Kidney (tissue), 14 donors: Measurements from ENCODE around the gene TSPAN4. TPM values are rescaled to one million over a fixed set of nuclear protein-coding genes. Genes with fewer than 3 reads are reported as not detected.

ENCODE experiments used
- DNase-seq, 5 donors: peaks; one replicate each; pipeline ENCODE4 v3.0.0-alpha.2; 2013 to 2020
- FAIRE-seq: peaks from 2 replicates; lab custom pipeline; 2012; peaks lifted over from hg19 to GRCh38; lab: Jason Lieb, UNC
- H3K27ac ChIP-seq, 2 donors: one replicate each; pipeline ENCODE4 v1.7.0; 2013; ENCODE audit warnings: low read depth in 2 of 2, low read length in 2 of 2, inconsistent platforms in 1 of 2
- H3K27me3 ChIP-seq: one replicate; pipeline ENCODE4 v1.7.1; 2013; ENCODE audit warnings: low read length, inconsistent platforms; ENCODE audit not compliant: control insufficient read depth, insufficient read depth
- H3K36me3 ChIP-seq, 3 donors: one replicate each; pipeline versions ENCODE4 v1.7.0 to v1.7.1; 2013; ENCODE audit warnings: low read length in 3 of 3, control low read depth in 1 of 3, inconsistent platforms in 1 of 3; ENCODE audit not compliant: insufficient read depth in 3 of 3, control insufficient read depth in 2 of 3
- H3K4me1 ChIP-seq, 3 donors: one replicate each; pipeline versions ENCODE4 v1.7.0 to v1.7.1; 2013; ENCODE audit warnings: low read length in 3 of 3, inconsistent platforms in 1 of 3, low read depth in 1 of 3; ENCODE audit not compliant: control insufficient read depth in 2 of 3, insufficient read depth in 2 of 3
- H3K4me3 ChIP-seq, 3 donors: one replicate each; pipeline versions ENCODE4 v1.7.0 to v1.8.1; 2013; ENCODE audit warnings: low read length in 3 of 3, control low read depth in 1 of 3, inconsistent platforms in 1 of 3
- H3K9ac ChIP-seq, 3 donors: one replicate each; pipeline versions ENCODE4 v1.7.0 to v1.7.1; 2013; ENCODE audit warnings: low read length in 3 of 3, control low read depth in 1 of 3, inconsistent platforms in 1 of 3
- H3K9me3 ChIP-seq, 3 donors: one replicate each; pipeline versions ENCODE4 v1.7.0 to v1.7.1; 2013; ENCODE audit warnings: low read length in 3 of 3, control low read depth in 1 of 3, inconsistent platforms in 1 of 3; ENCODE audit not compliant: control insufficient read depth in 2 of 3, insufficient read depth in 1 of 3
- intact Hi-C: fragments of 100-400 bp; cut with DNase I; formaldehyde crosslinking; loops from one replicate; pipeline ENCODE4 v1.11.1; 2022
- polyA plus RNA-seq: library from polyadenylated mRNA; stranded (reverse); fragments of 350-450 nt; fragmentation: Illumina TruSeq; extraction: RNeasy Lipid Tissue Mini Kit (QIAGEN cat#74804); gene quantifications from one replicate; pipeline ENCODE4 v1.2.3, GENCODE V29; 2014; ENCODE audit warnings: low read depth, low replicate concordance; ENCODE audit not compliant: insufficient read depth
- total RNA-seq: library from RNA; stranded (reverse); fragmentation: NEBNext Ultra II Directional; extraction: Animal tissue kit (Norgen Biotek cat#: 25700); gene quantifications from one replicate; pipeline ENCODE4 v1.2.1, GENCODE V29; 2021
- TF ChIP-seq, protein P1 (sequence below): IDR thresholded peaks from 3 replicates; pipeline ENCODE4 v1.5.1; 2012; ENCODE audit warnings: mild to moderate bottlenecking, moderate library complexity, borderline replicate concordance; ENCODE audit not compliant: insufficient read depth; ENCODE audit errors: extremely low read depth
- donor health status: control.
- donor health status: control.
- donor health status: control.
- donor health status: control.
- donor health status: control.
- donor health status: DM: yes; HTN: yes; CAD: no.
- donor health status: Normal renal cell carcinoma (clear cell type).

TSPAN4 gene
- total and polyA plus RNA-seq, 2 donors from 2014 or later = 81.2 to 104 TPM

DNA sequence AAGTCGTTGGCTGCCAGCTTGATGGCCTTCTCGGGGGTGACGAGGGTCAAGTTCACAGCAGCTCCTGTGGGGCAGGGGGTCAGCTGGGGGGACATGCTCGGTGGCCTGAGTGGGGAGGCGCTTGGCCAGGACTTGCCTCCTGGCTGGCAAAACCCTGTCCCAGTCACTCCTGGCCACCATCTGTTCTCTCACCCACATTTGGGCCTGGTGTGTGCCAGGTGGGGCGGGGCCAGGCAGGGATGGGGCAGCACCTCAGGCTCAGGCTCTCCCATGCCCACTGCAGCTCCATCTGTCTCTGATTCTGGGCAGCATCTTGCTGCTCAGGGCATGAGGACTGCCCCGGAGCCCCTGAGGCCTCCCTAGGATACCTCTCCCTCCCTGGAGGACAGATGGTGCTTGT lies 49.1 kb upstream of the TSPAN4 start:
- Histone ChIP-seq H3K4me3 (no peak overlapping the region), H3K9ac (no peak overlapping the region), H3K36me3 (no peaks in the 10 kb centered on the region), H3K9me3 (no peaks in the 10 kb centered on the region), H3K4me1 (peaks cover 0 to 24% (median 8%) of the 10 kb centered on the region in 3 donors), H3K27ac (no peak overlapping the region), H3K27me3 (no peaks in the 10 kb centered on the region)
- intact Hi-C loops = no loop called here
- TF ChIP-seq, protein P1, sequence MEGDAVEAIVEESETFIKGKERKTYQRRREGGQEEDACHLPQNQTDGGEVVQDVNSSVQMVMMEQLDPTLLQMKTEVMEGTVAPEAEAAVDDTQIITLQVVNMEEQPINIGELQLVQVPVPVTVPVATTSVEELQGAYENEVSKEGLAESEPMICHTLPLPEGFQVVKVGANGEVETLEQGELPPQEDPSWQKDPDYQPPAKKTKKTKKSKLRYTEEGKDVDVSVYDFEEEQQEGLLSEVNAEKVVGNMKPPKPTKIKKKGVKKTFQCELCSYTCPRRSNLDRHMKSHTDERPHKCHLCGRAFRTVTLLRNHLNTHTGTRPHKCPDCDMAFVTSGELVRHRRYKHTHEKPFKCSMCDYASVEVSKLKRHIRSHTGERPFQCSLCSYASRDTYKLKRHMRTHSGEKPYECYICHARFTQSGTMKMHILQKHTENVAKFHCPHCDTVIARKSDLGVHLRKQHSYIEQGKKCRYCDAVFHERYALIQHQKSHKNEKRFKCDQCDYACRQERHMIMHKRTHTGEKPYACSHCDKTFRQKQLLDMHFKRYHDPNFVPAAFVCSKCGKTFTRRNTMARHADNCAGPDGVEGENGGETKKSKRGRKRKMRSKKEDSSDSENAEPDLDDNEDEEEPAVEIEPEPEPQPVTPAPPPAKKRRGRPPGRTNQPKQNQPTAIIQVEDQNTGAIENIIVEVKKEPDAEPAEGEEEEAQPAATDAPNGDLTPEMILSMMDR = no peak
- no peak for DNase-seq
- FAIRE-seq = no peak

DNA sequence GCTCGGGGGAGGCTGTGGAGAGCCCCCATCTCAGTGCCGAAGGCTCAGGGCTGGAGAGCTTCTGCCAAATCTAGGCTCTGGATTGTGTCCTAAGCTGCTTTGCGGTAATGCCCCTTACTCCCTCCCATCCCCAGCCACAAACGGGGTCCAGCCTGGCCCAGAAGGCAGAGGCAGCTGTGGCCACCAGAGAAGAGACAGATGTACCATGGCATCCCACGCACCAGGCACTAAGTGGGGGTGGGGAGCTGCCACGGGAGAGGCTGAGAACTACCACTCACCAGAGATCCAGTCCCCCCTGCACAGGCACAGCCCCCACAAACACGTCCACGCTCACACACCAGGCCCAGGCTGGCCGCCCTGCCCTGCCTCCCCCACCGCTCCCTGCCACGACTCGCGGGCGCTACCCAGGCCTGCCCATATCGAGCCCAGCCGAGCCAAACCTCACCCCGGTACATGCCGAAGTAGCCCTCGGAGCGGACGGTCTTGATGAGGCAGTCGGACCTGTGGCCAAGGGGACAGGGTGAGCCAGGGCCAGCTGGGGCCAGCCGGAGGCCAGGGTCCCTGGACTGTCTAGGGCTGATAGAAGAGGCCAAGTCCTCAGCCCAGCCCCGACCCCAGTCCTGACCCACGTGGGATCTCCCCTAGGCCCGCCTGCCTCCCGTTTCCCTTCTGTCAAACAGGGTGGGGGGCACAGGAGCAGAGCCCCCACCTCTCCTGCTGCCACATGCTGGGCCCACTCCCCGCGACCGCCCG lies 48.5 kb upstream of the TSPAN4 start:
- H3K4me1 ChIP-seq = peaks cover 0 to 24% (median 8%) of the 10 kb centered on the region in 3 donors
- no peak for FAIRE-seq

DNA sequence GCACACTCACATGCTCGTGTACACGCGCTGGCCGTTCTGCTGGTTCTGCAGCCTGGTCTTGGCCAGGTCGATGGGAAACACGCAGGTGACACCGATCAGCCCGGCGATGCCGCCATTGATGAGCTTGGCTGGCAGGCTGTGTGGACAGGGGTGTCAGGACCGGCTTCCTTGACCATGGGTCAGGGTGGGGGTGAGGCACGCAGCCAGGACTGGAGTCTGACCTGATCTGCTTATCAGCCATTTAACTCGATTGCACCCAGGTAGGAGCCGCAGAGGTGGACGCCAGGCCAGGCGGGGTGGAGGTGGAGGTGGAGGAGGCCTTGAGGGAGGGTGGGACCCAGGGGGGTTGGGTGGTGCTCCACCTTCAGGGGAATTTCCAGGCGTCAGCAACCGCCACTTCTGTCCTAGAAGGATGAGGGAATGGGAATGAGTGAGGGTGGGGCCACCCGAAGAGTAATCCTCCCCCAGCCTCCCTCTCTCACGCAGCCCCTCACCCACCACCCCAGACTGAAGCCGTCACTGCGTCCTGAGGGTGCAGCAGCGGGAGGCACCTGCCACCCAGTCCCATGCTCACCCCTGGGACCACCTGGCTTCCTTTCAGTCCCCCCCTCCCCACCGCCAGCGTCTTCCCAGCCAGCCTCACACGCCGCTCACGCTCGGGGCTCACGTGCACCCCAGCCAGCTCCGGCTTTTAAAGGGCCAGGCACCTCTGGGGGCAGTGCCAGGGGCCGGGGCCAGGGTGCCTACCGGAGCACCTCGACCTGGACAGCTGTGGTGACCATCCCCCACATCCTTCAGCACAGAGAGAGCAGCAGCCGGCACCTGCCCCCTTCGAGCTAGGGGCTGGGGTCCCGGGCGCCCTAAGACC lies 47.7 kb upstream of the TSPAN4 start:
- Histone ChIP-seq H3K4me1 (peaks cover 0 to 22% (median 8%) of the 10 kb centered on the region in 3 donors), H3K9ac (no peak overlapping the region), H3K36me3 (no peaks in the 10 kb centered on the region), H3K27me3 (no peaks in the 10 kb centered on the region), H3K4me3 (peak overlapping the region in 1 of 3 donors; percentile 79), H3K9me3 (no peaks in the 10 kb centered on the region), H3K27ac (no peak overlapping the region)
- FAIRE-seq (no peak), DNase-seq (no peak)
- TF ChIP-seq, protein P1 = no peak
- intact Hi-C loops = no loop called here

More for the DNA sequence above, 48.5 kb upstream of the TSPAN4 start:
- no peak overlapping the region for H3K27ac ChIP-seq
- DNase-seq = no peak
- intact Hi-C loops = no loop called here
- no peak overlapping the region for H3K4me3 ChIP-seq
- H3K9ac ChIP-seq = no peak overlapping the region
- TF ChIP-seq, protein P1 = no peak
- no peaks in the 10 kb centered on the region for H3K36me3 ChIP-seq
- H3K27me3 ChIP-seq = no peaks in the 10 kb centered on the region
- no peaks in the 10 kb centered on the region for H3K9me3 ChIP-seq
